Ishikawa (cell line): Measurements from ENCODE around the gene HMBS.

Source experiments
- EP300 ChIP-seq: IDR thresholded peaks from 2 replicates; pipeline ENCODE4 v1.6.1; 2012; ENCODE audit warnings: borderline replicate concordance
- TAF1 ChIP-seq: IDR thresholded peaks from 2 replicates; pipeline ENCODE4 v1.6.1; 2012; ENCODE audit warnings: low read depth, mild to moderate bottlenecking
- TCF12 ChIP-seq: IDR thresholded peaks from 2 replicates; pipeline ENCODE4 v1.6.1; 2012; ENCODE audit warnings: low read depth

GRCh38 chr11:119091966-119092879 is 7.5 kb downstream of the HMBS start:
- TF ChIP-seq TCF12, result 0 out of 2 replicates have a peak, but pooled peaks have one; percentile 12
- TF ChIP-seq TAF1, result no peak
- no peak for TF ChIP-seq EP300
